ENCODE measurements around the gene SNX25.
A peak's percentile ranks its signal among the peaks of the same experiment; 100 is the strongest.

Gene SNX25

GRCh38 chr4:185209031-185209851, at the start of gene SNX25:
SNX25 (plus strand) TSS chr4:185209598; CDS start chr4:185209827, 229 bp downstream.
- TF ChIP-seq CTCF (IDR thresholded peaks at IDR 0.05; ENCODE audit: low read depth, low read length): no peak
- peak; percentile 65 to 85 for DNase-seq (ENCODE audit: low read depth in 2 of 2)
- peak within 1 kb of the TSS; percentile 69 to 70 for H3K4me3 ChIP-seq (replicated peaks in 1 of 2; ENCODE audit: low read depth in 2 of 2, low read length in 2 of 2)

- no peak for TF ChIP-seq CTCF (IDR thresholded peaks at IDR 0.05; ENCODE audit: low read depth, low read length)
- peak; percentile 40 to 89 for DNase-seq (ENCODE audit: low read depth in 2 of 2)
- no peak overlapping the region for H3K4me3 ChIP-seq (replicated peaks in 1 of 2; ENCODE audit: low read depth in 2 of 2, low read length in 2 of 2)
Measured at GRCh38 chr4:185165605-185166063, 43.8 kb upstream of the SNX25 start.

- H3K4me3 ChIP-seq (replicated peaks in 1 of 2; ENCODE audit: low read depth in 2 of 2, low read length in 2 of 2): no peak overlapping the region
- DNase-seq (ENCODE audit: low read depth in 2 of 2): peak; percentile 20 to 26
- no peak for TF ChIP-seq CTCF (IDR thresholded peaks at IDR 0.05; ENCODE audit: low read depth, low read length)
Measured at GRCh38 chr4:185167234-185167633, 42.2 kb upstream of the SNX25 start.

GRCh38 chr4:185171373-185172071, 37.9 kb upstream of the SNX25 start:
- DNase-seq (ENCODE audit: low read depth in 2 of 2): no peak
- no peak for TF ChIP-seq CTCF (IDR thresholded peaks at IDR 0.05; ENCODE audit: low read depth, low read length)
- no peak overlapping the region for H3K4me3 ChIP-seq (replicated peaks in 1 of 2; ENCODE audit: low read depth in 2 of 2, low read length in 2 of 2)

- no peak for DNase-seq (ENCODE audit: low read depth in 2 of 2)
- no peak overlapping the region for H3K4me3 ChIP-seq (replicated peaks in 1 of 2; ENCODE audit: low read depth in 2 of 2, low read length in 2 of 2)
- no peak for TF ChIP-seq CTCF (IDR thresholded peaks at IDR 0.05; ENCODE audit: low read depth, low read length)
Measured at GRCh38 chr4:185179488-185179887, 29.9 kb upstream of the SNX25 start.

- H3K4me3 ChIP-seq (replicated peaks in 1 of 2; ENCODE audit: low read depth in 2 of 2, low read length in 2 of 2): no peak overlapping the region
- TF ChIP-seq CTCF (IDR thresholded peaks at IDR 0.05; ENCODE audit: low read depth, low read length): no peak
- no peak for DNase-seq (ENCODE audit: low read depth in 2 of 2)
Measured at GRCh38 chr4:185182239-185182638, 27.2 kb upstream of the SNX25 start.
